HUDEP-2 (cell line): ENCODE results near the gene ITSN1.

Source experiments
- DNase-seq, 76 experiments: peaks; one replicate each; lab custom pipeline; 2025; ENCODE audit not compliant: unreplicated experiment in 76 of 76; lab: John Stamatoyannopoulos, UW

The ITSN1 gene

DNA sequence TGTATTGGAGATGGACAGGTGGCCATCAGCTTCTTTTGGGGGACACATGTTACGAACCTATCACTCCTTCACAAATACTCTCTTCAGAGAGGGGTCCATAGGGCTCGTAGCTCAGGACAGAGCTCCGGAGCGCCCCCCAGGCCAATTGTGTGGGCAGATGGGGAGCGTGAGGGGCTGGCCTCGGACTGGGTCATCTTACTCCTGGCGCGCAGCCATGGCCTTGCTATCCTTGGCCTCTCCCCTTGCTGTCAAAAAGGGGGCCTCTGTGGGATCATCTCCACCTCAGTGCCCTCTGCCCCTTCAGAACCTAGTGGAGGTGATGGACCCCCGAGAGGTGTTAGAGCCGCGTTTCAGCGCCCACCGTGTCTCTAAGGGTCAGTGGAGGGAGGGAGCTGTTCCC lies 238.3 kb downstream of the ITSN1 start:
- no peak for DNase-seq

DNA sequence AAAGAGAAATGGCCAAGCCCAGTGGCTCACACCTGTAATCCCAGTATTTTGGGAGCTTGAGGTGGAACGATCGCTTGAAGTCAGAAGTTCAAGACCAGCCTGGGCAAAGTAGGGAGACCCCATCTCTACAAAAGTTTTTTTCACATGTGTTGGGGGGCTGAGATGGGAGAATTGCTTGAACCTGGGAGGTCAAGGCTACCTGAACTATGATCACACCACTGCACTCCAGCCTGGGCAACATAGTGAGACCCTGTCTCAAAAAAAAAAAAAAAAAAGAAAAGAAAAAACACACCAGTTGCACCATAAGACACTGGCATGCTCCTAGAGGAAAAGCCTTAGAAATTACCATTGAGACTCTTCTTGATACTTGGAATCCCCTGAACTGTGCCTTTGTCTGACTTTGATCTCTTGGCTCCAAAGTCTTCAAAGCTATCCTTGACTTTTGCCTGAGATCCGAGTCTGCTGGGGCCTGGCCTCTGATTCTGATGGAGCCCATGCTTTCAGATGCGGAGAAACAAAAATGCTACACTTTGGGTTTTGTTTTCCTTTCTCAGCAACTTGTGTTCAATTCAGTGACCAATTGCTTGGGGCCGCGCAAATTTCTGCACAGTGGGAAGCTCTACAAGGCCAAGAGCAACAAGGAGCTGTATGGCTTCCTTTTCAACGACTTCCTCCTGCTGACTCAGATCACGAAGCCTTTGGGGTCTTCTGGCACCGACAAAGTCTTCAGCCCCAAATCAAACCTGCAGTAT lies 239.6 kb downstream of the ITSN1 start:
- DNase-seq: no peak

- no peak for DNase-seq
Measured at GRCh38 chr21:33883118-33883517, 240.8 kb downstream of the ITSN1 start.

- no peak for DNase-seq
Measured at GRCh38 chr21:33884376-33885171, 242.3 kb downstream of the ITSN1 start.

DNA sequence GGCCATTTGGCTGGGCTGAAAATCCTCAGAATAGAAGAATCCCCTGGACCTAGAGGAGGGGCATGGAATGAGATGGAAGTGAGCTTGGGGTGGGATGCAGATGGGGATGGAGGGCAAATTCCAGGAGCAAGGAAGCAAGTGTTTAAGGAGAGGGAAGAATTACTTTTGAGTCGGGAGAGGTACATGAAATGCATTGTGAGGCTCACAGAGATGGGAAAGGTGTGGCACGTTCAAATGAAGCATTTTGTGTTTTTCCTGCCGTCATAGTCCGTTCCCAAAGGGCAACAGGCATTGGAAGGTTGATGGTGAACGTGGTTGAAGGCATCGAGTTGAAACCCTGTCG lies 242.8 kb downstream of the ITSN1 start:
- DNase-seq: no peak

DNA sequence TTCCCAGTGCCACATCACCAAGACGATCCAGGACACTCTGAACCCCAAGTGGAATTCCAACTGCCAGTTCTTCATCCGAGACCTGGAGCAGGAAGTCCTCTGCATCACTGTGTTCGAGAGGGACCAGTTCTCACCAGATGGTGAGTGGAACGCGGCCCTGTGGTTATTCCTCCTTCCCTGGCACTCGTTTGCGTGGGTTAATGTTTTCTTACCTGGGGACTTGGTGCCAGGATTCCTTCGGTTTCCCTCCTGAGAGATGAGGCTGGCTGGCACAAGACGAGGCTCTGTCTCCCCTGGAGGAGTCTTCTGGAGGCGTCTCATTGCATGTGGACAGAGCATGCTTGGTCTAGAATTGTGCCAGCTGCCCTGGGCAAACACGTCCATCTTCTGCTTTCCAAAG lies 244.0 kb downstream of the ITSN1 start:
- no peak for DNase-seq

DNA sequence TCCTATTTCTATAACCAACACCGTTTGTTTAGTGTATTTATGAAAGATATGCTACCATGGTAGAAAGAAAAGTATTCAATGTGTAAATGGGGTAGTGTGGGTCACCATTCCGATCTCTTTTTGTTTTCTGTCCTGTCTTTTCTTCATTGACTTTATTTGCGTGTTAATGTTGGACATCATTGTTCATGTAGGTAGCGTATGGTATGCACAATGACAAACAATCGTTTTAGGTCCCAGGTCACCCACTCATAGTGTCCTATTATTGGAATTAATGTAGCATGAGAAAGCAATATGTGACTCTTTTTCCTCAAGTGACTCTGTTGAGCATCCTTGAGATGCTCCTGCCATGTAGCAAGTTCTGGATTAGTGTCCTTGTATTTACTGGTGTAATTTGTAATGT lies 247.9 kb downstream of the ITSN1 start:
- no peak for DNase-seq

- peak in 1 of 76 experiments; percentile 17 for DNase-seq
Measured at GRCh38 chr21:33892853-33893252, 250.6 kb downstream of the ITSN1 start.

DNA sequence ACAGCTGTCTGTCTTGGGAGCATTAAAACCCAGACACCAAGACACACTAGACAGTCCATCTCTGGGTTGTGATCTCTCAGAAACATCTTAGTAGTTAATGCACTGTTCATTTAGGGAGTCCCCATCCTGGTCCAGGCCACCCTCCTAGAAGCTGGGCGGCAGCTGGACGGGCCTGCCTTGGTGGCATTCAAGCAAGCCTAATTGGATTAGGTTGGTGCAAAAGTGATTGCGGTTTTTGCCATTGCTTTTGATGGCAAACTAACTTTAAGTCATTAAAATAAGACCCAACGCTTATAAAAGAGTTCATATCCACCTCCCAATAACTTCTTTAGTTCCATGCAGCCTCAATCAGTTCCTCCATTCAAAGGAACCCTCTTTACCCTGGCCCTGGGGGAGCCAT lies 251.6 kb downstream of the ITSN1 start:
- DNase-seq: peak in 1 of 76 experiments; percentile 8

DNA sequence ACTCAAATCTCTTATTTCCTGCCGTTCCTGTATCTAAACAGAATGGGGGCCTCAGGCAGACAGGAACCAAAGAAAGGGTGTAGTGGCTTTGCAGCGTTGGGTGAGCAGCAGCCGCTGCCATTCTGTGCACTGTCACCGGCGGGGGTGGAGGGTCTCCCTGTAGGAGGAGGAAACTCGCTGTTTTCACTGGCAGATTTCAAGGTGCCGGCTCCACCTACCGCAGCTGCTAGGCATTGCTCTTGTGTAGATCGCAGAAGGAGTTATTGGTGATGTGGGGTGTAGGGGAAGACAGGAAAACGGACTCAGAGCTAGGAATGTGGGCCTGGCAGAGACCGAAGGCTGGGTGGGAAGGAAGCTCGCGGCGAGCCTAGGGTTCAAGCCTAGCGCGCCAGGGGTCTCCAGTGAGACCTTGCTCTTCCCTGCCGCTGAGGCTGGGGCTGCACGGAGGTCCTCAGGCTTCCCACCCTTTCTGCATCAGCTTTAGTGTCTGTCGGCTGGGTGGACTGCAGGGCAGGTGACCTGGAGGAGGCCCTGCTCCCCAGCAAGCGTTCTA lies 252.5 kb downstream of the ITSN1 start:
- DNase-seq: peak in 60 of 76 experiments; percentile 8 to 78 (median 54)

DNA sequence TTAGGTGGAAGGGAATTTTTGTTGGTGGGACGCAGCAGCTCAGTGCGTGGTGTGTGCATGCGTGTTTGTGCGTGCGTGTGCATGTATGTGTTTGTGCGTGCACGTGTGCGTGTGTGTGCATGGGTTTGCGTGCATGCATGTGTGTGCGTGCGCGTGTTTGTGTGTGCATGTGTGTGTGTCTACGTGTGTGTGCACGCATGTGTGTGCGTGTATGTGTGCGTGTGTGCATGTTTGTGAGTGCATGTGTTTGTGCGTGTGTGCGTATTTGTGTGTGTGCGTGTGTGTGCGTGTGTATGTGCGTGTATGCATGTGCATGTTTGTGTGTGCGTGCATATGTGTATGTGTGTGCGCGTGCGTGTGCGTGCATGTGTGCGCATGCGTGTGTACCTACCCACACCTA lies 253.1 kb downstream of the ITSN1 start:
- no peak for DNase-seq

DNA sequence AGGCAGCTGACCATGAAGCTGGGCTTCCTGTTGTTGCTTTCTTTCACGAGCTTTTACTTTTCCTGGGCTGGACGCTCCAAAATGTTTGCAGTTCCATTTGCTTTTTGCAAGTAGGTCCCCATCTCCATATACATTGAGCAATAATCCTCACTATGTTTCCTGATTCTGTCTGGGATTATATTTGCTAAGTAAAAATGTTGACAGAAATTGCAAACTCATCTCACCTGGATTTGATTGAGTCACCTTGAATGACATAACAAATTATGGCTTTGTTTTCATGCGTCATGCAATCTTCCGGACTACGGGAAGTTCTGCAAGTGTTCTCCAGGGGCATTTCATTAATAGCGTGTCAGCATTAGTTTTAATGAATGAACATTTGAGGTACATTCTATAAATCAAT lies 254.4 kb downstream of the ITSN1 start:
- no peak for DNase-seq

DNA sequence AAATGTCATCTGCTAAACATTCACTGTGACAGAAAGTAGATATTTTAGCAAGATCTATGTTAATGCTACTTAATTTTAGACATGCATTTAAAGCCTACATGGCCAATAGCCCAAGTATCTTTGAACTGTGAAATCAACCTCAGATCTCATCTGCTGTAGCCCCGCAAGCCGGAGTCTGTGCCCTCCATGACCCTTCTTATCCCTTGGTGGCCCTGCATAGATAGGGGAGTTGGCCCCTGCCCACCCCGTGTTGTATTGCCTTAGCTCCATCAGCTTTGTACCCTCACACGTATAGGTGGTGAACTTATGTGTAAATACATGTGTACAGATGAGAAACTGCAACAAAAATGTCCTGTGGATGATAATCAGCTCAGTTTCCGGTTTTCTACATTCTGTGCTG lies 254.8 kb downstream of the ITSN1 start:
- DNase-seq: no peak

DNA sequence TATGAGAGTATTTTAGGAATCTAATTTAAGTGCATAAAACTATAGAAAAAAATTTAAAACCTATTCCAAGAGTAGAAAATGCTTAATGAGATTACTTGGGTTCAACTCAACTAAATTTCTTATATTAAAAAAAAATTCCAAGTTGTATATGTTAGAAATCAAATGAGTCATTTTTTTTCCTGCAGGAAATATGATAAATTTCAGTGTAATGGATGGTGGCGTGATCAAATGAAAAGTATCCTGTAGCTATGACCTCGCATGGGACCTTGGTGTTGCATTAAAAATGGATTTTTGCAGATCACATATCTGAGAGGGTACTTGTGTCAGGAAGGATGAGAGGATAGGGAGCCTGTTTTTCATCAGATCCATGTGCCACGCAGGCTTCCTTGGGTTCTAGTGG lies 255.4 kb downstream of the ITSN1 start:
- no peak for DNase-seq

GRCh38 chr21:33898586-33898985 lies 256.3 kb downstream of the ITSN1 start:
- DNase-seq: no peak

DNA sequence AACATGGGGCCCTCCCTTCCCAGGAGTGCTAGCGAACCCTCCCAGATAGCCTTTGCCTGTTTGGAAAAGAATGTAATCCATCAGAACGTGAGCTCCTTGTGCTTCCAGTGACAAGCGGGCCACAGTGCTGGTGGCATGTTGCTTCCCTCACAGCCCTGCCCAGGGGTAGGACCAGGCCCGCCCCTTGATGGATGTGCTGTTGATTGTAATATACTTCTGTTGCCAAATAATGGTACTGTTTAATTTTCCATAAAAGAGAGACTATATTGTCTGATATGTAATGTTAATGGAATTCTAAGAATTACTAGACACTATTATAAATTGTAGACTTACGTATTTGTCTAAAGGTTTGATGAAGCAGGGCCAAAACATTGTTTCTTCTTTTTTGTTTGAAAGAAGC lies 256.9 kb downstream of the ITSN1 start:
- no peak for DNase-seq

DNA sequence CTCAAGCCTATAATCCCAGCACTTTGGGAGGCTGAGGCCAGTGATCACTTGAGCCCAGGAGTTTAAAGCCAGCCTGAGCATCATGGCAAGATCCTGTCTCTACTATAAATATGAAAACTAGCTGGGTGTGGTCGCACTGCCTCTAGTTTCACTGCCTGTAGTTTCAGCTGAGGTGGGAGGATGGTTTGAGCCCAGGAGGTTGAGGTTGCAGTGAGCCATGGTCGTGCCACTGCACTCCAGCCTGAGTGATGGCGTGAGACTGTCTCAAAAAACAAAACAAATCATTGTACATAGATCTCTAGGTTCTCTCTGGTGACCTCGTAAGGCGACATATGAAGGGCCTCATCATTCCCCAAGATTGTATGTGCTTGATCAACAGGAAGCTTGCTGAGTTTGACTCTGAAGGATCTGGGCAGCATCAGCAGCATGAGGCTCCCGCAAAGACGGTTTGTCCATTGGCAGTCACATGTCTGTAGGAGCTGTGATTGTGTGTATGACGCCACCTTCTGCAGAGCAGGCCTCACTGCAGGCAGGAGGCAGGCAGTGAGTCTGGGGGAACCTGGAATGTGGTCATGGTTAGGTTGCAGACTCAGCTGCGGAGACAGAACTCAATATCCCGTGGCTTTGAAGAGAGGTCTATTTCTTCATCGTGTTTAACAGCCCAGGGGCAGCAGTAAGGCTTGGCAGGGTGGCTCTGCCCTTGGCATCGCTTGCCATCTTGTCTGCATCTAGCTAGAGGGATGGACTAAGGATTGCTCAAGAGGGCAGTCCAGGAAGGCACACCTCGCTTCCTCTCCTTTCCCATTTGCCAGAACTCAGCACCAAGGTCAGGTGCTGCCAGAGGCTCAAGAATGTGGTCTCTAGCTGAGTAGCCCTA lies 259.3 kb downstream of the ITSN1 start:
- peak in 10 of 76 experiments; percentile 4 to 34 (median 21) for DNase-seq

GRCh38 chr21:33902349-33902748 lies 260.0 kb downstream of the ITSN1 start:
- DNase-seq: no peak

DNA sequence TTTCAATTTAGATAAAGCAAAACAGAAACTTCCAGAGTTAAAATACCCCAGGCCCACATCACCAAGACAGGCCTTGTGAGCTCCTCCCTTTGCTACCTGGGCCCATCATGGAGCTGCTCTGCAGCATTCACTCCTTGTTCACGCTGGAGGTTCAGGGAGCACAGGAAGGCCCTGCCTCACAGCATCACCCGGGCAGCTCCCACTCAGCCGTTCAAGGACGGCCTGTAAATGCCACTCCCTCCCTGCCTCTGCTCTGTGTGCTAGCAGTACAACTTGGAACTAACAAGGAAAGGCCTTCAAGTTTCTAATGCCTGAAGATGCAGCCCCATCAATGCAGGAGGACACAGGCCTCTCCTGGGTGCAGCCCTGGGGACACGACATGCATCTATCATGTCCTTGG lies 261.7 kb downstream of the ITSN1 start:
- no peak for DNase-seq

DNA sequence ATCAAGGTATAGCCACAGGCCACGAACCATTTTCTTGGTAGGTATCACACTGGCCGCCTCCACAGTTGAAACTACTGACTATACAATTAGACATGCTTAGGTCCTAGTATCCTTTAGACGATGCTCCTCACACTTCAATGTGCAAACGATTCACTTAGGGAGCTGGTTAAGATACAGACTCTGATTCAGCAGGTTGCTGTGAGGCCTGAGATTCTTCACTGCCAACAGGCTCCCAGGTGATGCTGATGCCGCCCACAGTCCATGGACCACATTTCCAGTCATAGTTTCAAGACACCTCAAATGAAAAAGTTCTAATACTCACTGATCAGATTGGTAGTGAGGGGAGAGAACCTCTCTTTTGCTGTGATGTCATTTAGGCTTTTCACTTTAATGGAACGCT lies 266.5 kb downstream of the ITSN1 start:
- DNase-seq: no peak

DNA sequence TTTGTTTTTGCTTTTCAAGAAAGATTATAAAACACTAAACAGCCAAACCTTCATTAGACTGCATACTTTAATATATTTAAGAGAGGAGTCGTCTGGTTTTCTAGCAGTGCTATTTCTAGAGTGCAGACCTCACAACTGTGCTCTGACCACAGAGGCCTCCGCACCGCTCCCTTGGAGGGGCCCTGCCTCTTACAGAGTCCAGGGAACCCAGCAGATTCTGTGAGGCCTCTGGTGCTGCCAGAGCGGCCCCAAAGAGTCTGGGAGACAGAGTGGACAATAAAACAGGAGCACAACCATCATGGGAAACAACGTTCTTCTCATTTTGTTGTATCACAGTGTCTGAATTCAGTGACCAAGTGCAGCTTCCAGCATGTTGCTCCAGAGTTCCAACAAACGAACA lies 267.5 kb downstream of the ITSN1 start:
- DNase-seq: no peak
